Panc1 (cell line): ENCODE results near the gene PCK2. TPM values are rescaled to one million over a fixed set of nuclear protein-coding genes. Genes with fewer than 3 reads are reported as not detected.

Source experiments
- ATAC-seq: fragments of 200-7000 bp; cut with Tn5 transposase; 2 replicates; pipeline ENCODE4 v1.9.1; 2020; ENCODE audit warnings: mild to moderate bottlenecking, moderate library complexity
- BruUV-seq: library from RNA; stranded (reverse); fragments of 400-500 nt; replicated peaks from 2 replicates; lab custom pipeline; 2021; lab: Mats Ljungman, UMichigan
- CTCF ChIA-PET: fragments of 300-600 bp; sonication (Branson Sonifier 250); formaldehyde crosslinking; loops from one replicate; lab custom pipeline; 2022; ENCODE audit warnings: antibody characterized with exemption; lab: Charles Lee
- POLR2A ChIA-PET: fragments of 300-600 bp; sonication (Branson Sonifier 250); formaldehyde crosslinking; loops from one replicate; lab custom pipeline; 2022; ENCODE audit warnings: antibody characterized with exemption; lab: Charles Lee
- DNase-seq: peaks from one replicate; pipeline ENCODE4 v3.0.0-alpha.2; 2010; ENCODE audit warnings: low read depth, low spot score
- H3K27ac ChIP-seq: 2 replicates; pipeline ENCODE4 v1.5.1; 2011; ENCODE audit warnings: mild to moderate bottlenecking, low read length, inconsistent platforms
- H3K27me3 ChIP-seq: fragments of 200-500 bp; sonication (Bioruptor generic); 2 replicates; pipeline ENCODE4 v1.6.0; 2014; ENCODE audit warnings: low read length, inconsistent platforms; ENCODE audit not compliant: control insufficient read depth, insufficient read depth
- H3K36me3 ChIP-seq: fragments of 200-500 bp; sonication (Bioruptor generic); 2 replicates; pipeline ENCODE4 v1.5.1; 2014; ENCODE audit warnings: inconsistent platforms, mild to moderate bottlenecking, low read length, moderate library complexity; ENCODE audit not compliant: control insufficient read depth, insufficient read depth
- H3K4me1 ChIP-seq: 2 replicates; pipeline ENCODE4 v1.5.1; 2011; ENCODE audit warnings: inconsistent platforms, mild to moderate bottlenecking, low read length, moderate library complexity; ENCODE audit not compliant: control insufficient read depth, insufficient read depth
- H3K4me3 ChIP-seq, 2 experiments: 2 replicates each; pipeline ENCODE4 v1.5.1; 2011 to 2012; ENCODE audit warnings: low read depth in 2 of 2, low read length in 2 of 2, mild to moderate bottlenecking in 2 of 2, inconsistent platforms in 1 of 2, moderate library complexity in 1 of 2
- H3K9me3 ChIP-seq: fragments of 200-500 bp; sonication (Bioruptor generic); 2 replicates; pipeline ENCODE4 v1.5.1; 2014; ENCODE audit warnings: low read depth, mild to moderate bottlenecking, inconsistent platforms, low read length, moderate library complexity; ENCODE audit not compliant: control insufficient read depth, insufficient read depth
- CTCF ChIP-seq: fragments of 450-650 bp; IDR thresholded peaks from 2 replicates; pipeline ENCODE4 v1.5.1; 2017; ENCODE audit warnings: mild to moderate bottlenecking
- POLR2AphosphoS5 ChIP-seq: IDR thresholded peaks from 2 replicates; pipeline ENCODE4 v1.6.1; 2012; ENCODE audit warnings: mild to moderate bottlenecking, low read depth, low read length, moderate library complexity
- REST ChIP-seq, 2 experiments: IDR thresholded peaks; 2 replicates each; pipeline ENCODE4 v1.6.1; 2011 to 2012; ENCODE audit warnings: low read depth in 2 of 2, control low read depth in 1 of 2, low read length in 1 of 2, mild to moderate bottlenecking in 1 of 2, moderate library complexity in 1 of 2; ENCODE audit not compliant: insufficient read depth in 1 of 2
- SIN3A ChIP-seq: IDR thresholded peaks from 2 replicates; pipeline ENCODE4 v1.6.1; 2012; ENCODE audit warnings: low read depth, mild to moderate bottlenecking, low read length, moderate library complexity, borderline replicate concordance; ENCODE audit not compliant: insufficient read depth
- TCF7L2 ChIP-seq: IDR thresholded peaks from 2 replicates; pipeline ENCODE4 v1.6.1; 2011; ENCODE audit warnings: mild to moderate bottlenecking, low read depth, low read length, inconsistent platforms
- in situ Hi-C: cut with HindIII; loops from 2 replicates; pipeline ENCODE4 v1.10.0; 2016; ENCODE audit warnings: low sequenced_read_pairs, low pct_unique_long_range_greater_than_20kb
- intact Hi-C: fragments of 100-400 bp; cut with micrococcal nuclease; formaldehyde crosslinking; loops from one replicate; pipeline ENCODE4 v1.10.0; 2022; ENCODE audit not compliant: unreplicated experiment
- total RNA-seq: library from RNA; stranded (reverse); gene quantifications from one replicate; pipeline ENCODE4 v1.2.1, GENCODE V29; 2021; ENCODE audit not compliant: unreplicated experiment

The PCK2 gene
- total RNA-seq, 1 experiment from 2014 or later = 24.5 TPM

GRCh38 chr14:24076302-24076601 is 17.9 kb upstream of the PCK2 start:
- Histone ChIP-seq H3K9me3 (no peaks in the 10 kb centered on the region), H3K4me1 (peaks cover 9% of the 10 kb centered on the region; the same call in 1 of the 2 replicates), H3K27ac (no peak overlapping the region), H3K36me3 (no peaks in the 10 kb centered on the region; the same call in 1 of the 2 replicates), H3K4me3 (no peak overlapping the region), H3K27me3 (no peaks in the 10 kb centered on the region)
- DNase-seq (no peak), ATAC-seq (no peak)
- no TSS peak for BruUV-seq
- intact Hi-C loops = no loop called here
- TF ChIP-seq POLR2AphosphoS5 (no peak), SIN3A (no peak), TCF7L2 (no peak), REST (IDR thresholded peaks at IDR 0.05; ENCODE audit: insufficient read depth in 1 of 2, low read depth in 2 of 2, low read length in 1 of 2) (no peak), CTCF (no peak)
- ChIA-PET CTCF (interaction anchor here (1.1 kb wide), 1 partner anchor 18 kb away, joined by 3 read pairs; no protein-coding TSS in a partner anchor), POLR2A (interaction anchor here (0.6 kb wide), 1 partner anchor 506 kb away, joined by 12 read pairs; no protein-coding TSS in a partner anchor)
- in situ Hi-C loops = no loop called here

GRCh38 chr14:24077086-24077485 is 17.0 kb upstream of the PCK2 start:
- Histone ChIP-seq H3K36me3 (no peaks in the 10 kb centered on the region; the same call in 1 of the 2 replicates), H3K27ac (no peak overlapping the region), H3K9me3 (no peaks in the 10 kb centered on the region), H3K27me3 (no peaks in the 10 kb centered on the region), H3K4me3 (no peak overlapping the region), H3K4me1 (peaks cover 9% of the 10 kb centered on the region; the same call in 1 of the 2 replicates)
- ATAC-seq (no peak), DNase-seq (no peak)
- CTCF ChIA-PET = interaction anchor here (1.1 kb wide), 1 partner anchor 19 kb away, joined by 3 read pairs; no protein-coding TSS in a partner anchor
- TF ChIP-seq TCF7L2 = no peak
- TF ChIP-seq CTCF = no peak
- no peak for TF ChIP-seq REST (IDR thresholded peaks at IDR 0.05; ENCODE audit: insufficient read depth in 1 of 2, low read depth in 2 of 2, low read length in 1 of 2)
- no peak for TF ChIP-seq POLR2AphosphoS5
- no peak for TF ChIP-seq SIN3A
- no TSS peak for BruUV-seq
- intact Hi-C loops (no loop called here), in situ Hi-C loops (no loop called here)
- POLR2A ChIA-PET = no interaction called here
